ENCODE measurements around the gene MAP1B. TPM values are rescaled to one million over a fixed set of nuclear protein-coding genes. Genes with fewer than 3 reads are reported as not detected.

The MAP1B gene
- total and polyA plus RNA-seq, 4 donors, result 0.58 to 5.0 (median 2.1) TPM

DNA sequence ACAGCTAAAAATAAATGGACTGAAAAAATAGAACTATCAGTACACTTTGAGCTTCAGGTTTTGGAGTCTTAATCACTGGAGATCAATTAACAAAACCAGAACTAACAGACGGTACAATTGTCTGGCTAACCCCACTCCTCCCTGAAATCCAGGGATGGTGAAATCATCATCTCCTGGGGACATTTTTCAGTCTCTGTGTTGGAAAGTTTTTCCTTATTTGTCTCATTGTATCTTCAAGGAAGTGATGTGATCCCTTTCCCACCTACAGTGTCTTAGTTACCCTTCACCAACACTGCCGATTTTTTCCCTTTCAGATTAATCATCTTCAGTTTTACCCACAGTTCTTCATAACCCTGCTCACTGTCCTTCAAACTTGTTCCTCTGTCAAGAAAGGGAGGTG, 81.9 kb downstream of the MAP1B start:
- H3K4me1 ChIP-seq (ENCODE audit: control insufficient read depth in 4 of 4, insufficient read depth in 4 of 4, low read length in 3 of 4), result no peaks in the 10 kb centered on the region
- H3K27me3 ChIP-seq (ENCODE audit: control insufficient read depth in 4 of 4, insufficient read depth in 4 of 4, low read length in 3 of 4), result peaks cover 0 to 3% (median 0%) of the 10 kb centered on the region in 4 donors
- no peaks in the 10 kb centered on the region for H3K36me3 ChIP-seq (ENCODE audit: control insufficient read depth in 4 of 4, insufficient read depth in 3 of 4, low read depth in 1 of 4, low read length in 3 of 4)
- H3K9me3 ChIP-seq (ENCODE audit: control insufficient read depth in 4 of 4, low read length in 3 of 4), result no peaks in the 10 kb centered on the region
- TF ChIP-seq EGR1 (IDR thresholded peaks at IDR 0.05; ENCODE audit: low read depth in 2 of 2) (no peak), TAF1 (conservative IDR thresholded peaks at IDR 0.05) (no peak), NR2F2 (IDR thresholded peaks at IDR 0.05) (no peak), GABPA (IDR thresholded peaks at IDR 0.05 in 1 of 2, conservative IDR thresholded peaks at IDR 0.05 in 1 of 2) (no peak), RAD21 (IDR thresholded peaks at IDR 0.05) (no peak), FOXA2 (IDR thresholded peaks at IDR 0.05) (no peak), FOXA1 (IDR thresholded peaks at IDR 0.05) (no peak), RXRA (IDR thresholded peaks at IDR 0.05) (no peak), YY1 (IDR thresholded peaks at IDR 0.05) (no peak), HNF4A (conservative IDR thresholded peaks at IDR 0.05) (no peak)
- TF ChIP-seq, protein P1, sequence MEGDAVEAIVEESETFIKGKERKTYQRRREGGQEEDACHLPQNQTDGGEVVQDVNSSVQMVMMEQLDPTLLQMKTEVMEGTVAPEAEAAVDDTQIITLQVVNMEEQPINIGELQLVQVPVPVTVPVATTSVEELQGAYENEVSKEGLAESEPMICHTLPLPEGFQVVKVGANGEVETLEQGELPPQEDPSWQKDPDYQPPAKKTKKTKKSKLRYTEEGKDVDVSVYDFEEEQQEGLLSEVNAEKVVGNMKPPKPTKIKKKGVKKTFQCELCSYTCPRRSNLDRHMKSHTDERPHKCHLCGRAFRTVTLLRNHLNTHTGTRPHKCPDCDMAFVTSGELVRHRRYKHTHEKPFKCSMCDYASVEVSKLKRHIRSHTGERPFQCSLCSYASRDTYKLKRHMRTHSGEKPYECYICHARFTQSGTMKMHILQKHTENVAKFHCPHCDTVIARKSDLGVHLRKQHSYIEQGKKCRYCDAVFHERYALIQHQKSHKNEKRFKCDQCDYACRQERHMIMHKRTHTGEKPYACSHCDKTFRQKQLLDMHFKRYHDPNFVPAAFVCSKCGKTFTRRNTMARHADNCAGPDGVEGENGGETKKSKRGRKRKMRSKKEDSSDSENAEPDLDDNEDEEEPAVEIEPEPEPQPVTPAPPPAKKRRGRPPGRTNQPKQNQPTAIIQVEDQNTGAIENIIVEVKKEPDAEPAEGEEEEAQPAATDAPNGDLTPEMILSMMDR (IDR thresholded peaks at IDR 0.05; ENCODE audit: low read depth, low read length, missing input control), result no peak
- TF ChIP-seq, protein P2, sequence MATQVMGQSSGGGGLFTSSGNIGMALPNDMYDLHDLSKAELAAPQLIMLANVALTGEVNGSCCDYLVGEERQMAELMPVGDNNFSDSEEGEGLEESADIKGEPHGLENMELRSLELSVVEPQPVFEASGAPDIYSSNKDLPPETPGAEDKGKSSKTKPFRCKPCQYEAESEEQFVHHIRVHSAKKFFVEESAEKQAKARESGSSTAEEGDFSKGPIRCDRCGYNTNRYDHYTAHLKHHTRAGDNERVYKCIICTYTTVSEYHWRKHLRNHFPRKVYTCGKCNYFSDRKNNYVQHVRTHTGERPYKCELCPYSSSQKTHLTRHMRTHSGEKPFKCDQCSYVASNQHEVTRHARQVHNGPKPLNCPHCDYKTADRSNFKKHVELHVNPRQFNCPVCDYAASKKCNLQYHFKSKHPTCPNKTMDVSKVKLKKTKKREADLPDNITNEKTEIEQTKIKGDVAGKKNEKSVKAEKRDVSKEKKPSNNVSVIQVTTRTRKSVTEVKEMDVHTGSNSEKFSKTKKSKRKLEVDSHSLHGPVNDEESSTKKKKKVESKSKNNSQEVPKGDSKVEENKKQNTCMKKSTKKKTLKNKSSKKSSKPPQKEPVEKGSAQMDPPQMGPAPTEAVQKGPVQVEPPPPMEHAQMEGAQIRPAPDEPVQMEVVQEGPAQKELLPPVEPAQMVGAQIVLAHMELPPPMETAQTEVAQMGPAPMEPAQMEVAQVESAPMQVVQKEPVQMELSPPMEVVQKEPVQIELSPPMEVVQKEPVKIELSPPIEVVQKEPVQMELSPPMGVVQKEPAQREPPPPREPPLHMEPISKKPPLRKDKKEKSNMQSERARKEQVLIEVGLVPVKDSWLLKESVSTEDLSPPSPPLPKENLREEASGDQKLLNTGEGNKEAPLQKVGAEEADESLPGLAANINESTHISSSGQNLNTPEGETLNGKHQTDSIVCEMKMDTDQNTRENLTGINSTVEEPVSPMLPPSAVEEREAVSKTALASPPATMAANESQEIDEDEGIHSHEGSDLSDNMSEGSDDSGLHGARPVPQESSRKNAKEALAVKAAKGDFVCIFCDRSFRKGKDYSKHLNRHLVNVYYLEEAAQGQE (IDR thresholded peaks at IDR 0.05), result no peak
- 94% methylated on average over 2 of the region's 2 CpGs for WGBS
- no peak for DNase-seq (ENCODE audit: low spot score)
- H3K27ac ChIP-seq (ENCODE audit: low read depth in 1 of 2, low read length in 2 of 2), result no peak overlapping the region
- H3K9ac ChIP-seq (ENCODE audit: low read depth in 1 of 2, low read length in 2 of 2), result no peak overlapping the region
- H3K4me3 ChIP-seq (ENCODE audit: low read depth in 1 of 3, low read length in 3 of 3), result no peak overlapping the region

GRCh38 chr5:72191404-72191803, 84.1 kb downstream of the MAP1B start:
- TF ChIP-seq RAD21 (IDR thresholded peaks at IDR 0.05) (no peak), YY1 (IDR thresholded peaks at IDR 0.05) (no peak), FOXA2 (IDR thresholded peaks at IDR 0.05) (no peak), SP1 (IDR thresholded peaks at IDR 0.05) (no peak), HNF4A (conservative IDR thresholded peaks at IDR 0.05) (no peak), GABPA (IDR thresholded peaks at IDR 0.05 in 1 of 2, conservative IDR thresholded peaks at IDR 0.05 in 1 of 2) (no peak), NR2F2 (IDR thresholded peaks at IDR 0.05) (no peak), JUND (IDR thresholded peaks at IDR 0.05) (no peak), ATF3 (IDR thresholded peaks at IDR 0.05) (no peak), TAF1 (conservative IDR thresholded peaks at IDR 0.05) (no peak), HNF4G (IDR thresholded peaks at IDR 0.05) (no peak), FOXA1 (IDR thresholded peaks at IDR 0.05) (no peak), ZBTB33 (IDR thresholded peaks at IDR 0.05) (no peak), RXRA (IDR thresholded peaks at IDR 0.05) (no peak), EGR1 (IDR thresholded peaks at IDR 0.05; ENCODE audit: low read depth in 2 of 2) (no peak)
- TF ChIP-seq, protein P1 (IDR thresholded peaks at IDR 0.05; ENCODE audit: low read depth, low read length, missing input control), result no peak
- TF ChIP-seq, protein P2 (IDR thresholded peaks at IDR 0.05), result no peak
- TF ChIP-seq, protein P3, sequence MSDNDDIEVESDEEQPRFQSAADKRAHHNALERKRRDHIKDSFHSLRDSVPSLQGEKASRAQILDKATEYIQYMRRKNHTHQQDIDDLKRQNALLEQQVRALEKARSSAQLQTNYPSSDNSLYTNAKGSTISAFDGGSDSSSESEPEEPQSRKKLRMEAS (IDR thresholded peaks at IDR 0.05), result no peak
- no peaks in the 10 kb centered on the region for H3K4me1 ChIP-seq (ENCODE audit: control insufficient read depth in 4 of 4, insufficient read depth in 4 of 4, low read length in 3 of 4)

More at GRCh38 chr5:72191404-72191803, 84.1 kb downstream of the MAP1B start:
- H3K9me3 ChIP-seq (ENCODE audit: control insufficient read depth in 4 of 4, low read length in 3 of 4), result no peaks in the 10 kb centered on the region
- H3K27me3 ChIP-seq (ENCODE audit: control insufficient read depth in 4 of 4, insufficient read depth in 4 of 4, low read length in 3 of 4), result no peaks in the 10 kb centered on the region
- 59% methylated on average over 3 of the region's 3 CpGs for WGBS
- DNase-seq (ENCODE audit: low spot score), result no peak
- no peaks in the 10 kb centered on the region for H3K36me3 ChIP-seq (ENCODE audit: control insufficient read depth in 4 of 4, insufficient read depth in 3 of 4, low read depth in 1 of 4, low read length in 3 of 4)
- no peak overlapping the region for H3K9ac ChIP-seq (ENCODE audit: low read depth in 1 of 2, low read length in 2 of 2)
- no peak overlapping the region for H3K4me3 ChIP-seq (ENCODE audit: low read depth in 1 of 3, low read length in 3 of 3)
- no peak overlapping the region for H3K27ac ChIP-seq (ENCODE audit: low read depth in 1 of 2, low read length in 2 of 2)
